GM19463 (cell line): ENCODE results near the gene PSMA8.
"Not testable (repeated sequence)": the region's sequence is repeated elsewhere in the genome, so short reads cannot be mapped to it uniquely, and the experiment has no call there.

Experiments
- ATAC-seq: cut with Tn5 transposase; IDR thresholded peaks from one replicate; pipeline ENCODE4 v1.9.1; 2021; ENCODE audit warnings: mild to moderate bottlenecking, moderate library complexity; ENCODE audit not compliant: unreplicated experiment

PSMA8 gene

GRCh38 chr18:26228562-26229260, 95.0 kb downstream of the PSMA8 start:
- no peak for ATAC-seq

- no peak for ATAC-seq
These were observed 96.8 kb downstream of the PSMA8 start for GRCh38 chr18:26230497-26230896.

DNA sequence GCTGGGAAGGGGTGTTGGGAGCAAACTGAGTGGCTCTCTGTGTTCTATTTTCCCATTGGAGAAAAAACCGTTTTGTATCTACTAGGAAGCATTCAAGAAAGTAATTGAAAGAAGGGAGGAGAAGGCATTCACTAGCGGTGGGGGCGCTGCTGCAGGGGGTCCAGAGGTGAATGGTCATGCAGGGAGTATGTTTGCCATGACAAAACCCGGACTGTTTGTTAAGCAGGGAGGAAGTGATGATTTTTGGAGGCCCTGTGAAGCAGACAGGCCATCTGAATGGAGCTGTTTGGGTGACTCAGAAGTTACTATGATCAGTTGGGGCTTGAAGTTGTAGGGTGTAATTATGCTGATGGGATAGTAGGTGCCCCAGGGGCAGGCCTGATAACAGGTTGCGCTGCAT, 99.5 kb downstream of the PSMA8 start:
- ATAC-seq: no peak

- not testable (repeated sequence) for ATAC-seq
These were observed 103.7 kb downstream of the PSMA8 start for GRCh38 chr18:26237363-26237762.

DNA sequence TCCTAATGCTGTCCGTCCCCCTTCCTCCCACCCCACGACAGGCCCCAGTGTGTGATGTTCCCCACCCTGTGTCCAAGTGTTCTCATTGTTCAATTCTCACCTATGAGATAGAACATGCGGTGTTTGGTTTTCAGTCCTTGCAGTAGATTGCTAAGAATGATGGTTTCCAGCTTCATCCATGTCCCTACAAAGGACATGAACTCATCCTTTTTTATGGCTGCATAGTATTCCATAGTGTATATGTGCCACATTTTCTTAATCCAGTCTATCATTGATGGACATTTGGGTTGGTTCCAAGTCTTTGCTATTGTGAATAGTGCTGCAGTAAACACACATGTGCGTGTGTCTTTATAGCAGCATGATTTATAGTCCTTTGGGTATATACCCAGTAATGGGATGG, 105.0 kb downstream of the PSMA8 start:
- not testable (repeated sequence) for ATAC-seq

- not testable (repeated sequence) for ATAC-seq
These were observed 108.7 kb downstream of the PSMA8 start for GRCh38 chr18:26242392-26242791.
